ENCODE data around the gene CACNA1C.

The CACNA1C gene

DNA sequence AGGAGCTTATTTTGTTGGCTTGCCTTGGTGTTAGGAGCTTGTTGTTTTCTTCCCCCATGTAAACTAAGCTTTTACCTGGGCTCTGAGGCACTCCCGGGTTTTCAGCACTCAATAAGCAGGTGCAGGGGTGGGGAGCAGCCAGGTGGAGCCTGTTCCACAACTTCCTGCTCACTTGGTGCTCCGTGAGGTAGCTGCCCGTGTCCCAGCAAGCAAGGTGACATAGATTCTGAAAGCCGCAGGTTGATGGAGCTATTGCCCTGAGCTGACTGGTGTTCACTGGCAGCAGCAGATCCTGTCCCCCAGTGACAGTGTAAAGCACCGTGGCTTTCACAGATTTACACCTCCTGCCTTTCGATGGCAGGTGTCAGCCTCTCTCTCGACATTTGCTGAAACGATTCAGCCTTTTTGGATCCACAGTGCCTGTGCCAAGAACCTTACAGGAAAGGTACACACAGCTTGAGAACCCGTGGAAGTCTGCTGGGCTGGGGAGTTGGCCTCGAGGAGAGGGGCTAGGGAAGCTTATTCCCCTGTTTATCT is 446.2 kb downstream of the CACNA1C start:
- DNase-seq (ENCODE audit: low read depth) = no peak
- no peak for TF ChIP-seq CTCF (IDR thresholded peaks at IDR 0.05; ENCODE audit: insufficient read depth, low read depth, low read length, missing control alignments)
- H3K4me3 ChIP-seq (ENCODE audit: low read length) = no peak overlapping the region

- H3K4me3 ChIP-seq (ENCODE audit: low read length) = no peak overlapping the region
- TF ChIP-seq CTCF (IDR thresholded peaks at IDR 0.05; ENCODE audit: insufficient read depth, low read depth, low read length, missing control alignments) = no peak
- no peak for DNase-seq (ENCODE audit: low read depth)
Observed at GRCh38 chr12:2501464-2502191, 448.8 kb downstream of the CACNA1C start.

GRCh38 chr12:2503036-2503435 is 450.2 kb downstream of the CACNA1C start:
- no peak overlapping the region for H3K4me3 ChIP-seq (ENCODE audit: low read length)
- no peak for TF ChIP-seq CTCF (IDR thresholded peaks at IDR 0.05; ENCODE audit: insufficient read depth, low read depth, low read length, missing control alignments)
- no peak for DNase-seq (ENCODE audit: low read depth)

- H3K4me3 ChIP-seq (ENCODE audit: low read length) = no peak overlapping the region
- no peak for TF ChIP-seq CTCF (IDR thresholded peaks at IDR 0.05; ENCODE audit: insufficient read depth, low read depth, low read length, missing control alignments)
- no peak for DNase-seq (ENCODE audit: low read depth)
Observed at GRCh38 chr12:2503762-2504161, 451.0 kb downstream of the CACNA1C start.

DNA sequence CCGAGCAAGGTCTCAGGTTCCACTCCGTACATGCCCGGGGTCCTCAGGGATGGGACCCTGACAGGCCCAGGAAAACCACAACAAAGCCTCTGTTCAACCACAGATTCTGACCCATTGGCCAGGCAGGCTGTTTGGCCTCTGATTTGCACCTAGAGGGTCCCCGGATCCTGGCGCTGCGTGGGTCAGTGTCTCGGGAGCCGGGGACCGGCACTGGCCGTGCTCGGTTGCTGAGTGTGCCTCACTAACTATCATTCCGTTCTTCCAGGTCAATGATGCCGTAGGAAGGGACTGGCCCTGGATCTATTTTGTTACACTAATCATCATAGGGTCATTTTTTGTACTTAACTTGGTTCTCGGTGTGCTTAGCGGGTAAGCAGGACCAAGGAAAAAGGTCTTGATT is 451.8 kb downstream of the CACNA1C start:
- DNase-seq (ENCODE audit: low read depth) = no peak
- TF ChIP-seq CTCF (IDR thresholded peaks at IDR 0.05; ENCODE audit: insufficient read depth, low read depth, low read length, missing control alignments) = no peak
- H3K4me3 ChIP-seq (ENCODE audit: low read length) = no peak overlapping the region

DNA sequence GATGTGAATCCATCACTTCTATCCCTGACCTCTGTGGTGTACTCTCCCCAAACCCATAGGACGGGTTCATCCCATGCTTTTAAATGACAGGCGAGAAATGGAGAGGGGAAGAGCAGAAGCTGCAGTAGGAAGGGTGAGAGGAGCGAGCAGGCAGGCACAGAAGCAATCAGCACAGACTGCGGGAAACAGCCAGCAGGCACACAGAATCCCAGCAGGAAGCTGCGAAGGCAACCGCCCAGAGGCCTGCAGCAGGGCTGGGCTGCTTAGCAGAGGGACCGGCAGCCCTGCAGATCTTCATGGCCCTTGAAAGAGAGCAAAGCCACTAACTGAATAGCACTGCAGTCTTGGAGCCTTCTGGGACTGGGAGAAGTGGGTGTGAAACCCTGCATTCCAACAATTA is 455.0 kb downstream of the CACNA1C start:
- TF ChIP-seq CTCF (IDR thresholded peaks at IDR 0.05; ENCODE audit: insufficient read depth, low read depth, low read length, missing control alignments) = no peak
- no peak for DNase-seq (ENCODE audit: low read depth)
- no peak overlapping the region for H3K4me3 ChIP-seq (ENCODE audit: low read length)

- TF ChIP-seq CTCF (IDR thresholded peaks at IDR 0.05; ENCODE audit: insufficient read depth, low read depth, low read length, missing control alignments) = no peak
- H3K4me3 ChIP-seq (ENCODE audit: low read length) = no peak overlapping the region
- no peak for DNase-seq (ENCODE audit: low read depth)
Observed at GRCh38 chr12:2509137-2509536, 456.4 kb downstream of the CACNA1C start.

Data from epithelial cell of esophagus (primary cell).